Fibroblast of mammary gland (primary cell): ENCODE data around the gene LEMD1.

Experiments used
- DNase-seq: peaks from one replicate; pipeline ENCODE4 v3.0.0-alpha.2; 2010; ENCODE audit warnings: low read depth
- H3K4me3 ChIP-seq: 2 replicates; pipeline ENCODE4 v1.5.1; 2011; ENCODE audit warnings: low read depth, mild to moderate bottlenecking, low read length, moderate library complexity; ENCODE audit not compliant: control insufficient read depth
- CTCF ChIP-seq: conservative IDR thresholded peaks from 2 replicates; pipeline ENCODE4 v1.5.1; 2011; ENCODE audit warnings: low read depth, low read length, inconsistent platforms; ENCODE audit not compliant: control insufficient read depth, insufficient read depth

Gene LEMD1

GRCh38 chr1:205421798-205422197 lies at the start of gene LEMD1:
Gene LEMD1 (minus strand): TSS chr1:205422056. CDS start chr1:205420536, 1,520 bp downstream.
- no peak for TF ChIP-seq CTCF
- DNase-seq = no peak
- no peak within 1 kb of the TSS for H3K4me3 ChIP-seq

- no peak for DNase-seq
- H3K4me3 ChIP-seq = no peak overlapping the region
- TF ChIP-seq CTCF = no peak
Observed at GRCh38 chr1:205470131-205470530, 48.3 kb upstream of the LEMD1 start.

GRCh38 chr1:205466595-205467220 lies 44.9 kb upstream of the LEMD1 start:
- H3K4me3 ChIP-seq = no peak overlapping the region
- DNase-seq = no peak
- TF ChIP-seq CTCF = no peak

GRCh38 chr1:205465392-205465791 lies 43.5 kb upstream of the LEMD1 start:
- no peak overlapping the region for H3K4me3 ChIP-seq
- no peak for DNase-seq
- no peak for TF ChIP-seq CTCF

GRCh38 chr1:205458777-205459566 lies 37.1 kb upstream of the LEMD1 start:
- no peak overlapping the region for H3K4me3 ChIP-seq
- no peak for TF ChIP-seq CTCF
- DNase-seq = peak; percentile 48

- no peak for DNase-seq
- H3K4me3 ChIP-seq = no peak overlapping the region
- no peak for TF ChIP-seq CTCF
Observed at GRCh38 chr1:205456868-205457745, 35.3 kb upstream of the LEMD1 start.
